ENCODE data around the gene MBNL1. TPM values are rescaled to one million over a fixed set of nuclear protein-coding genes. Genes with fewer than 3 reads are reported as not detected.
"Not testable (repeated sequence)": the region's sequence is repeated elsewhere in the genome, so short reads cannot be mapped to it uniquely, and the experiment has no call there.

The MBNL1 gene
- total RNA-seq, 6 donors from 2014 or later: 231 to 506 (median 357) TPM

GRCh38 chr3:152438181-152438580 lies 169.5 kb downstream of the MBNL1 start:
- 73 to 84% methylated on average over 1 of the region's 1 CpG for WGBS, 2 donors
- Histone ChIP-seq H3K4me1 (peaks cover 27 to 32% (median 28%) of the 10 kb centered on the region in 4 donors), H3K4me3 (no peak overlapping the region)

DNA sequence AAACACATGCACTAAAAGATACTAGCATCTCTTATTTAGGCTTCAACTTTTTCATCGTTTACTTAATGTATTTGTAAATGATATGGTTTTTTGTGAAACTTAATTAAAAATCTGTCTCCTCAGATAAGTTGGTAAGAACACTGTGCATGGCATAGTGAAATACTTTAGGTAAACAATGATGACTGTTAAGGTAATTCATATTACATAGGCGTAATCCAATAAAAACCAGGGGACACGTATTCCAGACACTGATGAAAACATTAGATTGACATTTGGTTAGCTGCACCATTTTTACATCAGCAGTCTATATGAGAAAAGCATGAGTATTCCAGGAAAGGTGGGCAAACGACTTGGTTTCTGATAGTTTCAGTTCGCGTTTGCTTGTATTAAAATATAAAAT lies 170.0 kb downstream of the MBNL1 start:
- Histone ChIP-seq H3K4me3 (no peak overlapping the region), H3K4me1 (peaks cover 30 to 38% (median 33%) of the 10 kb centered on the region in 4 donors), H3K36me3 (peaks cover 0 to 9% (median 4%) of the 10 kb centered on the region in 4 donors), H3K9me3 (peaks cover 0 to 4% (median 0%) of the 10 kb centered on the region in 4 donors), H3K27me3 (no peaks in the 10 kb centered on the region), H3K27ac (no peak overlapping the region)
- DNase-seq: no peak
- TF ChIP-seq, protein P1, sequence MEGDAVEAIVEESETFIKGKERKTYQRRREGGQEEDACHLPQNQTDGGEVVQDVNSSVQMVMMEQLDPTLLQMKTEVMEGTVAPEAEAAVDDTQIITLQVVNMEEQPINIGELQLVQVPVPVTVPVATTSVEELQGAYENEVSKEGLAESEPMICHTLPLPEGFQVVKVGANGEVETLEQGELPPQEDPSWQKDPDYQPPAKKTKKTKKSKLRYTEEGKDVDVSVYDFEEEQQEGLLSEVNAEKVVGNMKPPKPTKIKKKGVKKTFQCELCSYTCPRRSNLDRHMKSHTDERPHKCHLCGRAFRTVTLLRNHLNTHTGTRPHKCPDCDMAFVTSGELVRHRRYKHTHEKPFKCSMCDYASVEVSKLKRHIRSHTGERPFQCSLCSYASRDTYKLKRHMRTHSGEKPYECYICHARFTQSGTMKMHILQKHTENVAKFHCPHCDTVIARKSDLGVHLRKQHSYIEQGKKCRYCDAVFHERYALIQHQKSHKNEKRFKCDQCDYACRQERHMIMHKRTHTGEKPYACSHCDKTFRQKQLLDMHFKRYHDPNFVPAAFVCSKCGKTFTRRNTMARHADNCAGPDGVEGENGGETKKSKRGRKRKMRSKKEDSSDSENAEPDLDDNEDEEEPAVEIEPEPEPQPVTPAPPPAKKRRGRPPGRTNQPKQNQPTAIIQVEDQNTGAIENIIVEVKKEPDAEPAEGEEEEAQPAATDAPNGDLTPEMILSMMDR (IDR thresholded peaks at IDR 0.05): no peak
- TF ChIP-seq EP300 (IDR thresholded peaks at IDR 0.05) (no peak), POLR2AphosphoS5 (IDR thresholded peaks at IDR 0.05) (no peak), POLR2A (IDR thresholded peaks at IDR 0.05) (no peak)
- WGBS, 2 donors: 82 to 91% methylated on average over 6 of the region's 6 CpGs
- no peak for ATAC-seq (ENCODE audit: low FRiP score in 2 of 2)

More at GRCh38 chr3:152438181-152438580, 169.5 kb downstream of the MBNL1 start:
- peak overlapping the region in 1 of 4 donors; percentile 21 for H3K27ac ChIP-seq
- H3K27me3 ChIP-seq: no peaks in the 10 kb centered on the region
- TF ChIP-seq POLR2AphosphoS5 (IDR thresholded peaks at IDR 0.05) (no peak), EP300 (IDR thresholded peaks at IDR 0.05) (no peak), POLR2A (IDR thresholded peaks at IDR 0.05) (no peak)
- TF ChIP-seq, protein P1 (IDR thresholded peaks at IDR 0.05): no peak
- ATAC-seq (ENCODE audit: low FRiP score in 2 of 2): no peak
- H3K36me3 ChIP-seq: peaks cover 0 to 9% (median 5%) of the 10 kb centered on the region in 4 donors
- no peak for DNase-seq
- peaks cover 0 to 4% (median 0%) of the 10 kb centered on the region in 4 donors for H3K9me3 ChIP-seq

GRCh38 chr3:152440243-152440642 lies 171.5 kb downstream of the MBNL1 start:
- H3K9me3 ChIP-seq; H3K27ac ChIP-seq; H3K27me3 ChIP-seq; H3K36me3 ChIP-seq; H3K4me3 ChIP-seq; DNase-seq; ATAC-seq (ENCODE audit: low FRiP score in 2 of 2): not testable (repeated sequence)
- peaks cover 37 to 52% (median 43%) of the 10 kb centered on the region in 4 donors for H3K4me1 ChIP-seq
- 93 to 94% methylated on average over 5 of the region's 5 CpGs for WGBS, 2 donors

DNA sequence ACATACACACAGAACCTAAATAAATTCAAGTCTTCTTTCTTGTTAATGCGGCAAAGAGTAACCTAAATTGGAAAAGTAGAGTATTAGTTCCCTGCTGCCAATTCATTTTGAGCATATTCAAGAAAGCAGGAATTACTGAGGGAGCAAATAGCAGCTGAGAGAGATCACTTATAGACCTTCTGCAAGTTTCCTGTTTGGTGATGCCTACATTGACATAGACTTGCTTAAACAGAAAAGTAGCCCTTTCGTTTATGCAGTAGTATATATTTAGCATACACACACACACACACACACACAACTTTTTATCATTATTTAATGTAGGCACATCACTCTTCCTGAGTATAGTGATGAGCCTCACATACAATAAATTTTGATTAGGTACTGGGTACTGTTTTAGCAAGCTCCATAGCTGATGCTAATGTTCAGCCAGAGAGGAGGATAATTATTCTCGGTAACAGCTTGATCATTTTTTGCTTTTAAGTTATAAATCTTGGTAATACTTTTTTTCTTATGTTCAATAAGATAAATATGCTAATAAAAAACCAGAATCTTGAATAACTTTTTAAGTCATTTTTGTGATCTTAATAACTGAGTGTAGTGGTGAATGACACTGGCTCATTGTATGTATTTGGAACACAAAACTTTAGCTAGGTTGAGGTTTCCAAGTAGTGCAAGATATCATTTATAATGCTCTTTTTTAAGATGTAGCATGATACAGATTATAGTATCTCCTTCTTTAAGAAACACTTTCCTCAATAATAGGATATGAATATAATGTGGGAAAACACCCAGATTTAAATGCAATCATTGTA lies 174.7 kb downstream of the MBNL1 start:
- Histone ChIP-seq H3K27me3 (no peaks in the 10 kb centered on the region), H3K9me3 (no peaks in the 10 kb centered on the region), H3K36me3 (peaks cover 0 to 24% (median 4%) of the 10 kb centered on the region in 4 donors), H3K4me3 (no peak overlapping the region), H3K4me1 (peaks cover 25 to 59% (median 40%) of the 10 kb centered on the region in 4 donors), H3K27ac (peak overlapping the region in 2 of 4 donors; percentile 9 to 55)
- no peak for DNase-seq
- ATAC-seq (ENCODE audit: low FRiP score in 2 of 2): peak; percentile 26 to 32
- no peak for TF ChIP-seq EP300 (IDR thresholded peaks at IDR 0.05)
- no peak for TF ChIP-seq POLR2AphosphoS5 (IDR thresholded peaks at IDR 0.05)
- TF ChIP-seq, protein P1 (IDR thresholded peaks at IDR 0.05): no peak
- TF ChIP-seq POLR2A (IDR thresholded peaks at IDR 0.05): no peak
- WGBS, 2 donors: 45 to 53% methylated on average over 3 of the region's 3 CpGs

- no peak for TF ChIP-seq EP300 (IDR thresholded peaks at IDR 0.05)
- TF ChIP-seq, protein P1 (IDR thresholded peaks at IDR 0.05): peak; percentile 44 to 80 (median 74)
- ATAC-seq (ENCODE audit: low FRiP score in 2 of 2) (peak; percentile 61 to 82), DNase-seq (no peak)
- H3K4me3 ChIP-seq: no peak overlapping the region
- no peaks in the 10 kb centered on the region for H3K9me3 ChIP-seq
- H3K27ac ChIP-seq: peak overlapping the region in 2 of 4 donors; percentile 18 to 55
- 28 to 30% methylated on average over 8 of the region's 8 CpGs for WGBS, 2 donors
- H3K27me3 ChIP-seq: no peaks in the 10 kb centered on the region
- peaks cover 0 to 31% (median 4%) of the 10 kb centered on the region in 4 donors for H3K36me3 ChIP-seq
- H3K4me1 ChIP-seq: peaks cover 25 to 59% (median 40%) of the 10 kb centered on the region in 4 donors
These were observed 175.4 kb downstream of the MBNL1 start for GRCh38 chr3:152444029-152444641.

Measured in upper lobe of left lung (tissue), 6 donors.